ENCODE data around the gene SUPT7L. TPM values are rescaled to one million over a fixed set of nuclear protein-coding genes. Genes with fewer than 3 reads are reported as not detected.
"Not testable (repeated sequence)": the region's sequence is repeated elsewhere in the genome, so short reads cannot be mapped to it uniquely, and the experiment has no call there.

Gene SUPT7L
- total and polyA plus RNA-seq, 9 donors, result 20.4 to 37.7 (median 24.5) TPM

GRCh38 chr2:27690052-27690451, 26.6 kb upstream of the SUPT7L start:
- TF ChIP-seq EP300 (IDR thresholded peaks at IDR 0.05), result no peak
- no peak for TF ChIP-seq CTCF (IDR thresholded peaks at IDR 0.05)
- no peak for TF ChIP-seq POLR2A (IDR thresholded peaks at IDR 0.05)
- no peaks in the 10 kb centered on the region for H3K27me3 ChIP-seq
- no peak overlapping the region for H3K4me3 ChIP-seq
- H3K27ac ChIP-seq, result no peak overlapping the region
- DNase-seq, result no peak
- intact Hi-C loops (cut with DNase I), result no loop called here
- no peaks in the 10 kb centered on the region for H3K4me1 ChIP-seq (ENCODE audit: insufficient read depth)
- H3K9me3 ChIP-seq, result no peaks in the 10 kb centered on the region
- H3K36me3 ChIP-seq, result no peaks in the 10 kb centered on the region

- DNase-seq, result no peak
- WGBS, 3 donors, result 92 to 100% (median 96%) methylated on average over 2 of the region's 2 CpGs
- Histone ChIP-seq H3K27ac (no peak overlapping the region), H3K36me3 (no peaks in the 10 kb centered on the region), H3K27me3 (no peaks in the 10 kb centered on the region), H3K4me3 (no peak overlapping the region), H3K4me1 (ENCODE audit: insufficient read depth) (no peaks in the 10 kb centered on the region), H3K9me3 (no peaks in the 10 kb centered on the region)
- intact Hi-C loops (cut with DNase I), result no loop called here
- TF ChIP-seq POLR2A (IDR thresholded peaks at IDR 0.05) (no peak), CTCF (IDR thresholded peaks at IDR 0.05) (no peak), EP300 (IDR thresholded peaks at IDR 0.05) (no peak)
These were observed 26.0 kb upstream of the SUPT7L start for GRCh38 chr2:27689424-27689823.

GRCh38 chr2:27687232-27687631, 23.8 kb upstream of the SUPT7L start:
- Histone ChIP-seq H3K27ac (no peak overlapping the region), H3K36me3 (no peaks in the 10 kb centered on the region), H3K4me1 (ENCODE audit: insufficient read depth) (no peaks in the 10 kb centered on the region), H3K9me3 (no peaks in the 10 kb centered on the region), H3K4me3 (no peak overlapping the region), H3K27me3 (no peaks in the 10 kb centered on the region)
- WGBS, 3 donors, result 94 to 100% (median 97%) methylated on average over 1 of the region's 1 CpG
- TF ChIP-seq EP300 (IDR thresholded peaks at IDR 0.05) (no peak), CTCF (IDR thresholded peaks at IDR 0.05) (no peak), POLR2A (IDR thresholded peaks at IDR 0.05) (no peak)
- DNase-seq, result no peak
- intact Hi-C loops (cut with DNase I), result no loop called here

GRCh38 chr2:27685577-27685976, 22.2 kb upstream of the SUPT7L start:
- no peaks in the 10 kb centered on the region for H3K36me3 ChIP-seq
- 96 to 98% (median 98%) methylated on average over 3 of the region's 3 CpGs for WGBS, 3 donors
- no peaks in the 10 kb centered on the region for H3K27me3 ChIP-seq
- no peak overlapping the region for H3K27ac ChIP-seq
- H3K9me3 ChIP-seq, result no peaks in the 10 kb centered on the region
- intact Hi-C loops (cut with DNase I), result no loop called here
- H3K4me3 ChIP-seq, result no peak overlapping the region
- DNase-seq, result no peak
- H3K4me1 ChIP-seq (ENCODE audit: insufficient read depth), result no peaks in the 10 kb centered on the region
- TF ChIP-seq CTCF (IDR thresholded peaks at IDR 0.05), result no peak

- H3K4me3 ChIP-seq; DNase-seq; intact Hi-C loops (cut with DNase I); H3K36me3 ChIP-seq; H3K27ac ChIP-seq; H3K27me3 ChIP-seq; H3K9me3 ChIP-seq; H3K4me1 ChIP-seq (ENCODE audit: insufficient read depth): not testable (repeated sequence)
- 79 to 85% (median 81%) methylated on average over 1 of the region's 1 CpG for WGBS, 3 donors
These were observed 21.6 kb upstream of the SUPT7L start for GRCh38 chr2:27685006-27685405.
